Peyer's patch (tissue), 4 donors: Measurements from ENCODE around the gene KRCC1.
"Not testable (repeated sequence)": the region's sequence is repeated elsewhere in the genome, so short reads cannot be mapped to it uniquely, and the experiment has no call there.

ENCODE experiments used
- POLR2A ChIP-seq, 2 donors: fragments of 450-650 bp; IDR thresholded peaks; one replicate each; pipeline ENCODE4 v1.5.1; 2017; ENCODE audit warnings: antibody characterized with exemption in 2 of 2, mild to moderate bottlenecking in 2 of 2, moderate library complexity in 2 of 2
- TF ChIP-seq, protein P1 (sequence below), 6 experiments: fragments of 450-650 bp in 4 of 6; fragments of 200-600 bp in 2 of 6; sonication (generic) in 1 of 6; IDR thresholded peaks; one replicate each; pipeline ENCODE4 v1.5.1; 2017 to 2019; ENCODE audit warnings: antibody characterized with exemption in 6 of 6, mild to moderate bottlenecking in 3 of 6, moderate library complexity in 1 of 6

- TF ChIP-seq, protein P1, sequence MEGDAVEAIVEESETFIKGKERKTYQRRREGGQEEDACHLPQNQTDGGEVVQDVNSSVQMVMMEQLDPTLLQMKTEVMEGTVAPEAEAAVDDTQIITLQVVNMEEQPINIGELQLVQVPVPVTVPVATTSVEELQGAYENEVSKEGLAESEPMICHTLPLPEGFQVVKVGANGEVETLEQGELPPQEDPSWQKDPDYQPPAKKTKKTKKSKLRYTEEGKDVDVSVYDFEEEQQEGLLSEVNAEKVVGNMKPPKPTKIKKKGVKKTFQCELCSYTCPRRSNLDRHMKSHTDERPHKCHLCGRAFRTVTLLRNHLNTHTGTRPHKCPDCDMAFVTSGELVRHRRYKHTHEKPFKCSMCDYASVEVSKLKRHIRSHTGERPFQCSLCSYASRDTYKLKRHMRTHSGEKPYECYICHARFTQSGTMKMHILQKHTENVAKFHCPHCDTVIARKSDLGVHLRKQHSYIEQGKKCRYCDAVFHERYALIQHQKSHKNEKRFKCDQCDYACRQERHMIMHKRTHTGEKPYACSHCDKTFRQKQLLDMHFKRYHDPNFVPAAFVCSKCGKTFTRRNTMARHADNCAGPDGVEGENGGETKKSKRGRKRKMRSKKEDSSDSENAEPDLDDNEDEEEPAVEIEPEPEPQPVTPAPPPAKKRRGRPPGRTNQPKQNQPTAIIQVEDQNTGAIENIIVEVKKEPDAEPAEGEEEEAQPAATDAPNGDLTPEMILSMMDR (IDR thresholded peaks at IDR 0.05), result not testable (repeated sequence)
- not testable (repeated sequence) for TF ChIP-seq POLR2A (IDR thresholded peaks at IDR 0.05)
Measured at GRCh38 chr2:87987473-87987872, 68.1 kb downstream of the KRCC1 start.
